Measurements from ENCODE around the gene FASLG. TPM values are rescaled to one million over a fixed set of nuclear protein-coding genes. Genes with fewer than 3 reads are reported as not detected.
A peak's percentile ranks its signal among the peaks of the same experiment; 100 is the strongest.

FASLG gene
- total RNA-seq, 4 donors from 2014 or later = 0.35 to 1.5 TPM; not detected in 2

GRCh38 chr1:172663732-172664131 lies 4.8 kb downstream of the FASLG start:
- no peak overlapping the region for H3K4me3 ChIP-seq
- no peaks in the 10 kb centered on the region for H3K36me3 ChIP-seq
- H3K27me3 ChIP-seq = no peaks in the 10 kb centered on the region
- no peaks in the 10 kb centered on the region for H3K4me1 ChIP-seq
- no peaks in the 10 kb centered on the region for H3K9me3 ChIP-seq
- H3K27ac ChIP-seq = peak overlapping the region in 1 of 4 donors; percentile 30
- no peak for DNase-seq
- no peak for TF ChIP-seq CTCF (IDR thresholded peaks at IDR 0.05)
- TF ChIP-seq POLR2A (IDR thresholded peaks at IDR 0.05) = no peak

GRCh38 chr1:172668097-172668496 lies 9.2 kb downstream of the FASLG start:
- Histone ChIP-seq H3K27me3 (no peaks in the 10 kb centered on the region), H3K27ac (no peak overlapping the region), H3K36me3 (no peaks in the 10 kb centered on the region), H3K4me3 (no peak overlapping the region), H3K4me1 (no peaks in the 10 kb centered on the region), H3K9me3 (no peaks in the 10 kb centered on the region)
- TF ChIP-seq POLR2A (IDR thresholded peaks at IDR 0.05) = no peak
- TF ChIP-seq CTCF (IDR thresholded peaks at IDR 0.05) = no peak
- no peak for DNase-seq

GRCh38 chr1:172669011-172669410 lies 10.1 kb downstream of the FASLG start:
- Histone ChIP-seq H3K27ac (no peak overlapping the region), H3K36me3 (no peaks in the 10 kb centered on the region), H3K9me3 (no peaks in the 10 kb centered on the region), H3K27me3 (no peaks in the 10 kb centered on the region), H3K4me3 (no peak overlapping the region), H3K4me1 (no peaks in the 10 kb centered on the region)
- TF ChIP-seq POLR2A (IDR thresholded peaks at IDR 0.05) (no peak), CTCF (IDR thresholded peaks at IDR 0.05) (no peak)
- no peak for DNase-seq

GRCh38 chr1:172670316-172670715 lies 11.4 kb downstream of the FASLG start:
- no peak for DNase-seq
- Histone ChIP-seq H3K36me3 (no peaks in the 10 kb centered on the region), H3K9me3 (no peaks in the 10 kb centered on the region), H3K4me1 (no peaks in the 10 kb centered on the region), H3K27me3 (no peaks in the 10 kb centered on the region), H3K4me3 (no peak overlapping the region), H3K27ac (peak overlapping the region in 1 of 4 donors; percentile 51)
- no peak for TF ChIP-seq POLR2A (IDR thresholded peaks at IDR 0.05)
- TF ChIP-seq CTCF (IDR thresholded peaks at IDR 0.05) = no peak

GRCh38 chr1:172670791-172671190 lies 11.9 kb downstream of the FASLG start:
- H3K27ac ChIP-seq = no peak overlapping the region
- no peaks in the 10 kb centered on the region for H3K4me1 ChIP-seq
- no peak for DNase-seq
- H3K36me3 ChIP-seq = no peaks in the 10 kb centered on the region
- no peaks in the 10 kb centered on the region for H3K27me3 ChIP-seq
- H3K9me3 ChIP-seq = no peaks in the 10 kb centered on the region
- H3K4me3 ChIP-seq = no peak overlapping the region
- TF ChIP-seq POLR2A (IDR thresholded peaks at IDR 0.05) (no peak), CTCF (IDR thresholded peaks at IDR 0.05) (no peak)

GRCh38 chr1:172671591-172671990 lies 12.7 kb downstream of the FASLG start:
- no peak for DNase-seq
- no peaks in the 10 kb centered on the region for H3K36me3 ChIP-seq
- H3K9me3 ChIP-seq = no peaks in the 10 kb centered on the region
- no peak overlapping the region for H3K4me3 ChIP-seq
- H3K27me3 ChIP-seq = no peaks in the 10 kb centered on the region
- H3K27ac ChIP-seq = no peak overlapping the region
- TF ChIP-seq POLR2A (IDR thresholded peaks at IDR 0.05) = no peak
- TF ChIP-seq CTCF (IDR thresholded peaks at IDR 0.05) = no peak
- H3K4me1 ChIP-seq = no peaks in the 10 kb centered on the region
